ENCODE data around the gene KRTAP10-7. TPM values are rescaled to one million over a fixed set of nuclear protein-coding genes. Genes with fewer than 3 reads are reported as not detected.
"Not testable (repeated sequence)": the region's sequence is repeated elsewhere in the genome, so short reads cannot be mapped to it uniquely, and the experiment has no call there.

Gene KRTAP10-7
- total RNA-seq, 2 donors from 2014 or later, result not detected

DNA sequence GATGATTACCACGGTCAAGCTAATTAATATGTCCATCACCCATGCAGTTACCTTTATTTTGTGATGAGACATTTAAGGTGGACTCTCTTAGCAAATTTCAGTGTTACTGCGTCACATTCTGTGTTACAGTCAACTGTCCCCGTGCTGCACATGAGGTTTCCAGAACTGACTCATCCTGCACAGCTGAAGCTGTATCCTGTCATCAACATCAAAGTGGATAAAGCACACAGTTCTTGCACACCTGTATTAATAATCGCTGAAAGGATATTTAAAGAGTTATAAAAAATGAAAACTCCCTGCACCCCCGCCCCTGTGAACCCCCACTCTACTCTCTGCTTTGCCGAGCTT, 16.6 kb upstream of the KRTAP10-7 start:
- no peak for DNase-seq
- intact Hi-C loops (cut with DNase I, micrococcal nuclease), result no loop called here

GRCh38 chr21:44585892-44586291, 14.5 kb upstream of the KRTAP10-7 start:
- DNase-seq, result no peak
- intact Hi-C loops (cut with DNase I, micrococcal nuclease), result no loop called here
- ATAC-seq, result no peak

More for the DNA sequence above, 16.6 kb upstream of the KRTAP10-7 start:
- no peak for ATAC-seq

DNA sequence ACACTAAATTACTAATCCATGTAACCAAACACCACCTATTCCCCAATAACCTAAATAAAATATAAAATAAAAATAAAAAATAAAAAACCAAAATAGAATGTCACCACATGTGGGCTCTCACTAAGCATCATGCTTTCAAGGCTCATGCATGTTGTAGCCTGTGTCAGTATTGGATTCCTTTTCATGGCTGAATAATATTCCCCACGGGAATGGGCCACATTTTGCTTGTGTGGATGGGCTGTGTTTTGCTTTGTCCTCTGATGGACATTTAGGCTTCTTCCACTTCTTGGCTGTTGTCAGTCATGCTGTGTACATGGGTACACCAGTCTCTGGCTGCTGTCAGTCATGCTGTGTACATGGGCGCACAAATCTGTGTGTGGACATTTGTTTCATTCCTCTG, 11.3 kb upstream of the KRTAP10-7 start:
- ATAC-seq (no peak), DNase-seq (no peak)
- intact Hi-C loops (cut with DNase I, micrococcal nuclease), result no loop called here

- DNase-seq (no peak), ATAC-seq (no peak)
- intact Hi-C loops (cut with DNase I, micrococcal nuclease), result no loop called here
Observed at GRCh38 chr21:44589586-44590305, 10.7 kb upstream of the KRTAP10-7 start.

- DNase-seq, result no peak
Observed at GRCh38 chr21:44590311-44590721, 10.1 kb upstream of the KRTAP10-7 start.

DNA sequence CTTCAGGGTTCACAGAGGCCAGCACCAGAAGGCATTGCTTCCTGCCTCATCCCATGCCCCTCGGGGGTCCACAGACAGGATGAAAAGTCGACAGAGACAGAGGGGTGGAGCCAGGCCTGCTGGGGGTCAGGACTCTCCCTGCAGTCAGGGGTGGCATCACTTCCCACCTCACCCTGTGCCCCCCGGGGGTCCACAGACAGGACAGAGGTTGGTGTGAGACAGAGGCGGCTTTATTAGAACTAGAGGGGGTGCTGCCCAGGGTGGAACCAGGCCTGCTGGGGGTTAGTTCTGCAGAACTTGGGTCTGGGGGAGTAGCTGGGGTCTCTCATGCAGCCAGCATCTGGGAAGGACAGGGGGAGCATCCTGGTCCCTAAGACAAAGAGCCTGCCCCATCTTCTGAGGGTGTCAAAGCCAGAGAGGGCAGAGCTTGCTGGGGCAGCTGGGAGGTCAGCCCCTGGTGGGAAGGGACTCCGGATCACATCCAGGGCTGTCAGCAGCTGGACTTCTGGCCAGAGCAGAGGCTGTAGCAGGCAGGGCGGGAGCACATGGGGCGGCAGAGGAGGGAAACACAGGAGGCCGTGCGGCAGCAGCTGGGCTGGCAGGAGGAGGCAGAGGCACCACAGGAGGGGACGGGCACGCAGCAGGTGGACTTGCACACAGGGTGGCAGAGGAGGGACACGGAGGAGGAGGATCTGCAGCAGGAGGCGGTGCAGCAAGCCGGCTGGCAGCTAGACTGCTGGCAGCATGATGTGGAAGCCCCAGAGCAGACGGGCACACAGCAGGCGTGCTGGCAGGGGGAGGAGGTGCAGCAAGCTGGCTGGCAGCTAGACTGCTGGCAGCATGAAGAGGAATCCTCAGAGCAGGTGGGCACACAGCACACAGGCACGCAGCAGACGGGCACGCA, 9.2 kb upstream of the KRTAP10-7 start:
- ATAC-seq; intact Hi-C loops (cut with DNase I, micrococcal nuclease); DNase-seq: not testable (repeated sequence)

More at GRCh38 chr21:44590311-44590721, 10.1 kb upstream of the KRTAP10-7 start:
- intact Hi-C loops (cut with DNase I, micrococcal nuclease), result no loop called here
- ATAC-seq, result no peak

GRCh38 chr21:44591801-44592130, 8.6 kb upstream of the KRTAP10-7 start:
- intact Hi-C loops (cut with DNase I, micrococcal nuclease), result not testable (repeated sequence)

GRCh38 chr21:44592446-44593311, 7.7 kb upstream of the KRTAP10-7 start, which contains the start of gene KRTAP10-6:
Gene KRTAP10-6 (minus strand): TSS chr21:44592505. CDS start chr21:44592484, 21 bp downstream.
- ATAC-seq (no peak), DNase-seq (no peak)
- intact Hi-C loops (cut with DNase I, micrococcal nuclease), result no loop called here

More at GRCh38 chr21:44591801-44592130, 8.6 kb upstream of the KRTAP10-7 start:
- DNase-seq, ATAC-seq: not testable (repeated sequence)

DNA sequence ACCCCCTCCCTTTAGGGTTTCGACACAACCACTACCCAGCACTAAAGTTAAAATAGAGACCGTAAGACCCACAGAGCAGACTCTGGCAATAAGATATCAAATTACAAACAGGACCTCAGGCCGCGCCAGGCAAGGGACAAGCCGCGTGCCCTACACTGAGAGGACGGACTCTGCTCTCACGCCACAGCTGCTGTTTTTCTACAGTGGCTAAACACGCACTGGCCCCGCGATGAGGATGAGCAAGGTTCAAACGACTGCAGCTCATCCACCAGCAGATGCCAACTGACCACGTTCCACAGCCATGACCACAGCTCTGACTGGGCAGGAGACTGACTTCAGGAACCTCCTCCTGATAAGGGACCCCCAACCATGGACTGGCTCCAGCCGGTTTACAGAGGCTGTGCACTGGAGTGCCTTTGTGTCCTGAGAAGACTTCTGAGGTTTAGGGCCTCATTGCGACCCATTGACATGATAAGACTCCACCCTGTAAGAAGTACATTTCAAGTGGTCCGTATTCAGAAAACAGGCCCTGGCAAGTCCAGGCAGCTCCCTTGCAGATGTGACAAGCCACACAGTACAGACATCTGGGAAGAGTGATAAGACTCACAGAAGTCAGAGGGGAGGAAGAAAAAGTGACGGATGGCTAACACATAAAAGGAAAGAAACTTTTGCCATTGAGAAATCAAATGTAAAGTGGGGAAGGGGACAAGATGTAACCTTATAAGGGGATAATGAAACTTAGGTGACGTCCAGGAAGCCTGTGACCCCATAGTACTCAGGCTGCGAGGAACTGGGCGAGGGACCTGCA, 6.6 kb upstream of the KRTAP10-7 start:
- intact Hi-C loops (cut with DNase I, micrococcal nuclease), result no loop called here
- DNase-seq (no peak), ATAC-seq (no peak)

- no peak for DNase-seq
- intact Hi-C loops (cut with DNase I, micrococcal nuclease), result no loop called here
- ATAC-seq, result no peak
Observed at GRCh38 chr21:44594406-44594916, 5.9 kb upstream of the KRTAP10-7 start.

DNA sequence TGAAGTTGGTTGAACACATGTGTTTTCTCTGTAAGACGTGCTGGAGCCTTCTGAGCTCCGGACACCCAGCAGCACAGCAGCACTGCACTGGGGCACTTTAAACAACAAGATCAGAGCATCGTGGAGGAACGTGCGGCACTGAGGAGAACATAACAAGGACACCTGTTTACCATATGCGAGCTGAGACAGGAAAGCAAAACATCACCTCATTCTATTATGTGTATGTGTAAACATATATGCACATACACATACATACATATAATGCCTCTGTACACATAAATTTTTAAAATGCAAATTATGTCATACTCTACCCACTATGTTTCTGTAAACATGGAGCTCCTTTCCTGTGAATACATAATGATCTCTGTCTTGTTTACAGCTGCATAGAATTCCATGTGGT, 4.9 kb upstream of the KRTAP10-7 start:
- no peak for DNase-seq
- intact Hi-C loops (cut with DNase I, micrococcal nuclease), result no loop called here

GRCh38 chr21:44596068-44596725, 4.2 kb upstream of the KRTAP10-7 start:
- ATAC-seq, result no peak
- intact Hi-C loops (cut with DNase I, micrococcal nuclease), result no loop called here
- DNase-seq, result no peak

More for the DNA sequence above, 4.9 kb upstream of the KRTAP10-7 start:
- no peak for ATAC-seq

GRCh38 chr21:44598061-44598460, 2.3 kb upstream of the KRTAP10-7 start:
- no peak for DNase-seq
- intact Hi-C loops (cut with DNase I, micrococcal nuclease), result no loop called here
- no peak for ATAC-seq

DNA sequence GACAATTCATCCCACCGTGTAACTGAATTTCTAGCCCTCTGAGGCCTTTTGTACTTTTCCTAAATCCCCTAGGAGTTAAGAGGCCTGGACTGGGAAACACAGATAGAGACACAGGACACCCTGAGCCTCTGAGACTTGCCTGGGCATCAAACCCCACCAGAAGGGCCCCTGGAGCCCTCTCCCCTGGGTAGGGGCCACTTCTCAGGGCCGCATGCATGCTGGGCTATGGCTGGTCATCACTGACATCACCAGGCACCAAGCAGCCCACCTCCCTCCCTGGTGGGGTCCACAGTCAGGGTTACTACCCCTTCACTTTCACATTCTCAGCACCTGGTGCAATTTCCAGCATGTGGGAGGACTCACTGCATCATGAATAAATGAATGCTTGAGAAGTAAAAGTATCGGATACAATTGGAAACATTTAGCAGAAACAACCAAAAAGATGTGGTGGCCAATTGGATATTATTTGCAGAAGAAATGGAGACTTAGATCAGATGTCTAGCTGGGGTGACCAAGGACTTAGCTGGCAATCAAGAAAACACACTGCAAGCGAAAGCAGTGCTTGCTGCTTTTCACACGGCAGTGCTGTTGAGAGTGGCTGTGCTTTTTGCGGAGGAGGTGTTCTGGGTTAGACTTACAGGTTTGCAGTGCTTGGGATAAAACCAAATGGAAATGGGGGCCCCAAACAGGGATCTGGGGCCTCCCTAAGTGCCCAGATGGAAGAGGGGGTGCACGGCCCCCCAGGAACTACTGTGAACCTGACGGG, 950 bp upstream of the KRTAP10-7 start:
- ATAC-seq (no peak), DNase-seq (no peak)
- intact Hi-C loops (cut with DNase I, micrococcal nuclease), result no loop called here

DNA sequence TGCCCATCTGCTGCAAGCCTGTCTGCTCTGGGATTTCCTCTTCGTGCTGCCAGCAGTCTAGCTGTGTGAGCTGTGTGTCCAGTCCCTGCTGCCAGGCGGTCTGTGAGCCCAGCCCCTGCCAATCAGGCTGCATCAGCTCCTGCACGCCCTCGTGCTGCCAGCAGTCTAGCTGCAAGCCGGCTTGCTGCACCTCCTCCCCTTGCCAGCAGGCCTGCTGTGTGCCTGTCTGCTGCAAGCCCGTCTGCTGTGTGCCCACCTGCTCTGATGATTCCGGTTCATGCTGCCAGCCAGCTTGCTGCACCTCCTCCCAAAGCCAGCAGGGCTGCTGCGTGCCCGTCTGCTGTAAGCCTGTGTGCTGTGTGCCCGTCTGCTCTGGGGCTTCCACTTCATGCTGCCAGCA, 694 bp downstream of the KRTAP10-7 start:
- intact Hi-C loops (cut with DNase I, micrococcal nuclease); ATAC-seq: not testable (repeated sequence)

GRCh38 chr21:44601596-44602462, 1.4 kb downstream of the KRTAP10-7 start:
- intact Hi-C loops (cut with DNase I, micrococcal nuclease), result no loop called here
- DNase-seq (no peak), ATAC-seq (no peak)

More for the DNA sequence above, 694 bp downstream of the KRTAP10-7 start:
- DNase-seq, result not testable (repeated sequence)

All from left colon (tissue), 2 donors.